COR-L47 (cell line): ENCODE data around the gene NFYC.
A peak's percentile ranks its signal among the peaks of the same experiment; 100 is the strongest.
"Not testable (repeated sequence)": the region's sequence is repeated elsewhere in the genome, so short reads cannot be mapped to it uniquely, and the experiment has no call there.

ENCODE experiments used
- DNase-seq: peaks from one replicate; lab custom pipeline; 2025; lab: John Stamatoyannopoulos, UW

The NFYC gene

DNA sequence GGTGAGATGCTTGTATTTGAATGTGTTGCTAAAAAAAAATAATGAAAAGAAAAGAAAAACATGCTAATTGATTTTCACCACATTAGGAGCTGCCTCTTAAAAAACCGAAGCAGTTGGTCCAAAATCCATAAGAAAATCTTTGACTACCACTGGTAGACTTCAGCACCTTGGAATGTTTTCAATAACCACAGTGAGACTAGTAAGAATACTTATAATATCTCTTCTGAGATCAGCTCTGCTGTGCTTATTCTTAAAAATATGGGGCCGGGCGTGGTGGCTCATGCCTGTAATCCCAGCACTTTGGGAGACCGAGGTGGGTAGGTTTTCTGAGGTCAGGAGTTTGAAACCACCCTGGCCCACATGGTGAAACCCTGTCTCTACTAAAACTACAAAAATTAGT lies 15.1 kb downstream of the NFYC start:
- DNase-seq = no peak

DNA sequence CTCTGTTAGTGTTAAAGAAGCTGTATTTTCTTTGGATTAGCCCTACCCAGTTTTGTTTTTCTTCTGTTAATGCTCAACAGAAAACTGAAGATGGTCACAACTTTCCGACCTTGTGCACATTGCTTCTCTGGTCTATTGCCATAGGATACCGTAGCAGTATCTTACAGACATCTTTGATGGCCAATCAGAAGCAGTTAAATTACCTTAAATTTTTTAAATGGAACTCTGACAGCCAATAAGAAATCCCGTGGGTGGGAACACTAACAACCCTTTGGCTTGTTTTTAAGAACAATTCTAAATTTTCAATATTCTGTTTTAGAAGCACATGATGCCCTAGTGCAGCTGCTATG lies 17.2 kb downstream of the NFYC start:
- peak; percentile 67 for DNase-seq

DNA sequence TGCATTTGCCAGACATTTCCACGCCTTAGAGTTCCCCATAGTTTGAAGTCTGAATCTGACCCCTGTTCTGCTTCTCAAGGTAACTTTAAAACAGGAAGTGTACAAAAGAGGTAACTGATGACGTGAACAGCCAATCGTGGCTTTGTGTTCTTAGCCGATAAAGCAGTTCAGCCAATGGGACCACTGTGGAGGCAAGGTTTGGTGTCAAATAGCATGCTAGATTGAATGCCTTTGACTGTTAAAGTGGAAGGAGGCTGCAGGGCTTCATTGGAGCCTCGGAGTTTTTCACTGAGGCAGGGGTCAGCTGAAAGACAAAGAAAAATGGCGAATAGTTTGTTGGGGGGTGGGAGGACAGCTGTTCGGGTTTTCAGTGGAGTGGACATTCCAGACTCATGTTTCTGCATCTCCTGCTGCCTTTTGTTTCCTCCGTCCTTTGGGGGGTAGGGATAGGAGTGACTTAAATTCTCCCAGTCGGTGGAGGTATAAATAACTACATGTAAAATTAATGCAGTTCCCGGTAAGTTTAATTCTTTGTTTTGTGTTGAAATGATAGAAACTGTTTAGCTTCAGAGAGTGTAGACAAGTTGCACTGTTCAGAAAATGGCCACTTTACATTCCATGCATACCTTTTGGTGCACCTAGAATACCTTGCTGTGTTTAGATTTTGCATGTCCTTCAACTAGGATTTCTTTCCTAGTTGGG lies 17.7 kb downstream of the NFYC start:
- peak; percentile 86 for DNase-seq

DNA sequence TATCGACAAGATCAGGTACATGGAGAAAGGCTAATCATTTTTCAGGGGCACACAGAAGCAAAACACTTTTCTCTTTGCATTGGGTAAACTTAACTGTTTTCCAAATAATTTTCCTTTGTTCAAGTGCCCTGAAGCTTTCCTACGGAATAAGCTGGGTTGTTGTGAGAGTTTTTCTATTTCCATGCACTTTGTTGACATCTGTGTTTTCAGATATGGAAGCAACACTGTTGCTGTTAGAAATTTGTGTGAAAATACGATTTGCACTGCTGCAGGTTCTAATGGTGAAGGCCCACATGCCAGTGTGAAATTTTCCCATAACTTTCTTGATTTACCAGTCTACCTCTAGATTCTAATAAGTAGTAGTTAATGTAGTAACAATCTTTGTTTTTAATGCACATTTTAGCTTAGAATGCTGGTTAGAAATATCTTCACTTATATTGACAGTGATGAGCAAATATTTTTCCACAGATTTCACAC lies 18.3 kb downstream of the NFYC start:
- DNase-seq = no peak

DNA sequence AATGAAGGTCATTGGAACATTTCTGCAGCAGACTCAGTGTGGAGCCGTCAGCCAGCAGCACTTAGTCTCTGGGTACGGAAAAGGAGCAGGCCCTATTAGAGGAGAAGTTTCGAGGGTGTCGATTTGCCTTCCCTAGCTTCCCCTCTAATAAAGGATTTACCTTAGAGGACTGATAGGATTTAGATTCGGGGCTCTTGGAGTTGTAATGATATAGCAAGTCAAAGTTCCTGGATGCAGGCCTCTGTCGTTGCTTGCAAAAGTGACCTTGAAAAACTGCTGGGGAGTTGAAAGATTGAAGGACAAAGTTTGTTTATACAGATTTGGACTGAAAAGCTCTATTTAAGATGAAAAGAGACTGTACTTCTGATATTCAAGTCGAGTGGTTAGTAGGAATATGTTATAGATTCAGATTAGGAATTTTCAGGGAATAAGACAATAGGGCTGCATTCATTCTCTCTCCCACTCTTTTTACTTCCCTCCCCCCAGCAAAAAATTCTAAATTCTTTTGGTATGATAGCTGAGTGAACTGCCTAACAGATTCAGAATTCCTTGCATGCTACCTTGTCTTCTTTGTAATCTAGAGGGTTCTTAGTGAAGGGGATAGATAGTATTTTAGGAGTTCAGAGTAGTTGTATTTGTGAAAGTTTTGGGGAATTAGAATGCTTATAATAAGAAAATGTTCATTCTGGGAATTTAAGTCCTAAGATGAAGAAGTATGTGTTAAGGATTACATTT lies 19.2 kb downstream of the NFYC start:
- no peak for DNase-seq

DNA sequence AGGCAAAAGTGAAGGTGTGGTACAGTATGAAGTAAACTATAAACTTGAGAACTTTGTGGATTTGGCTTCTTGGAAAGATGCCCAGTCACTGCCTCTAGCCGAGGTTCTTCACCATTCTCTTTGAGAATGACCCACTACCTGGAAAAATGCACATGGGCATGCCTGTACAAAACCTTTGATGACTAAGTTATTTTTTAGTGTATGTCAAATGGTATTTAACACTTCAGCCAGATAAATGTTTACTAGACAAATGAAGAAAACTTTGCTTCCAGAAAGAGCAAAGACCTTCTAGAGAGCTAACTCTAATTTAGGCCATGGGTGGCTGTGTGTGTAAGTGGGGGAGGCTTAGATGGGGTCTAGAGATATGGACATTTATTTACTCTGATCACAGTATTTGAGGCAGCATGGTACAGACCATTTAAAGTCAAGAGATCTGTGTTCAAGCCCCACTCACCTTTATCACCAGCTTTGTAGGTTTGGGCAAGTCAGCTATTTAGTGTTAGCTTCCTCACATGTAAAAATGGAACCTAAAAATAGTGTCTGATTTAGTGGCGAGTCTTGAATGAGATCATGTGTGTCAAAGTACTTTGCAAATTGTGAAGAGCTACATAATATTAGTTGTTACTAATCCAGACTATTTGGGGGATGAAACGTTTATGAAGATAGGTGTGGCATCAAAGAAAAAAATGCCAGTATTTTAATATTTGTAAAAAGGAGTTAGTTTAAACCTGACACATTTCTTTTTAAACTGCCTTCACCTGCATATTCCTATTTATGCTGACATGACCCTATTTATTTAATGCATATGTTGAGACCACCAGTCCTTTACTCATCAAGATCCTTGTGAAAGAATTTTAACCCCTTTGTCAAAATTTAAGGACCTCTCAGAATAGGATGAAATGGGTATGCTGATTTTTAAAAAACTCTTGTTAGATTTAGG lies 20.2 kb downstream of the NFYC start:
- DNase-seq = no peak

DNA sequence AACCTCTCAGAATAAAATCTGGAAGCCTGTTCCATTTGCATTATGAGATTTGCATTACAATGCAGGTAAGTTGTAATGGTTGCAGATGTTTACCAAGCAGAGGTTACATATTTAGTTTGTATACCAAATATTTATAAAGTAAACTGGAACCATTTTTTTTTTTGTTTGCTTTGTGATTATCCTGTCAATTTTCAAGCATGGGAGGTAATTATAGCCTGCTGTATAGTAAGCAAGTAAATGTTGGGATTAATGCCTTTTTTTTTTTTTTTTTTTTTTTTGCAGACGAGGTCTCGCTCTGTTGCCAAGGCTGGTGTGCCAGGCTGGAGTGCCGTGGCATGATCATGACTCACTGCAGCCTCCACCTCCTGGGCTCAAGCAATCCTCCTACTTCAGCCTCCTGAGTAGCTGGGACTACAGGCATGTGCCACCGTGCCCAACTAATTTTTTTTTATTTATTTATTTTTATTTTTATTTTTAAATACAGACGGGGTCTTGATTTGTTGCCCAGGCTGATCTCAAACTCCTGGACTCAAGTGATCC lies 21.0 kb downstream of the NFYC start:
- peak; percentile 61 for DNase-seq

DNA sequence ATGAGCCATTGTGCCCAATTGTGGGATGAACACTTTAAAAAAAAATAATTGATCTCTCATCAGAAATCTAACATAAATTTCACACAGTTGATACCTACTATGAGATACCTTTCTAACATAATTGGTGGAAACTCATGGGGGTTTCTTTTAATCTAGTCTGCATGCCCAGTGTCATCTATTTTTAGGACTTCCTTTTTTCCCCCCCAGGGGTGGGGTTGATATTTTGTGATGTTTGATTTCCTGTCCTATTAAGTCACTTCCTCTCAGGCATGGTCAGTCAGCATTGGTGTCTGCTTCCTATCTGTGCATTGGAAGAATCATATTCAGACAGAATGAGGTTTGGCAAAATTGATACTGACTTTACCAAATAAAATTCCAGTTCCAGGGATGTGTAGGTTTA lies 21.5 kb downstream of the NFYC start:
- no peak for DNase-seq

DNA sequence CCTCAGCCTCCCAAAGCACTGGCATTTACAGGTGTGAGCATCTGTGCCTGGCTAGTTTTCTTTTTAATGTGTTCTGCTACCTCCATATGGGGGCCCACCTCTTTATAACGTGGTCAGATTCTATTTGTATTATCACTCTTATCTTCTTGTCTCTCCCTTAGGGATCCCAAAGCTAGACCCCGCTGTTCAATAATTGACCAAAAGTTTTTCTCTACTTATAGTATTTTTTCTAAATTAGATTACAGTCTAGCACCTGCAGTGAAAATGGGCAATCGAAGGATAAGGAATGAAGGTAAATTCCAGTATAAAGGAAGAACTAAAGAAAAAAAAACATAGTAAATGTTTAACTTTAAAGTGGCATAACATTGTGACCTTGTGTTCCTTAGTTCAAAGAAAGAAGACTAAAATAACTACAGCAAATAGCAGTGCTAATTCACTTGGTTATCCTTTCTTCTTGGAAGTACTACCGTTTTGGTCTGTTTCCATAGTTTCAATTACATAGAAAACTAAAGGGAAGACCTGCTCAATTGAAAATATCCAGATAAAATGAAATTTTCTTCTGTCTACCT lies 24.1 kb downstream of the NFYC start:
- no peak for DNase-seq

DNA sequence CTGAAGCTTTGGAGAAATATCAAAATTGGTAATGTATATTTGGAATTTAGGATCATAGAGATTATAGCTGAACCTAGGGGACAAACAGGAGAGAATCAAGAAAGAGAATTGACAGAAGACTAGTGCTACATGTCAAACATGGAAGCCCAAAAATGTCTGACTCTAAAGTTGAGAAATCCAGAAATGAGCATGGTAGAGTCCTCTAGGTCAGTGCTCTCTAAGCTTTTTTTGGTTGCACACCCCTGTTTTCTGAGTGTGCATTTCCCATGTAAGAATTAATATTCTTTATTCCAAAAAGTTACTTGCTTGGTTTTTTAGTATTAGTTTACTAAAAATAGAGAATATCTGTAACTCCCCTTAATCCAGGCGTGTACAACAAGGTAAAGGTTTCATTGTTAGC lies 25.6 kb downstream of the NFYC start:
- no peak for DNase-seq

DNA sequence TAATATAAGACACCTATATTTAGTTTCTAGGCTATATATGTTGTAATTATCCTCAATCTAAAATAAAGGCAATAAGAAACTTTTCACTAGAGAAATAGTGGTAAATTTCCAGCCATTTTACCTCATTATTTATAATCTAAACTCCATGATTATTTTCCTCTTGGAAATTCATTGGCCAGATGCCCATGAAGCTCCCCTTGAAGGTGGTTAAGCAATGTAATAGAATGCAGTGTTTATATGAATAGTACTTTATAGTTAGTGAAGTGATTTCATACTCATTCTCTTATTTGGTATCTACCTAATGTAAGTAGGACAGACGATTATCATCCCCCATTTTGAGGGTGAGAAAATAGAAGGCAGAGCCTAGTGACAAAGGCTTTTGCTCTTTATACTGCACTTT lies 26.5 kb downstream of the NFYC start:
- no peak for DNase-seq

DNA sequence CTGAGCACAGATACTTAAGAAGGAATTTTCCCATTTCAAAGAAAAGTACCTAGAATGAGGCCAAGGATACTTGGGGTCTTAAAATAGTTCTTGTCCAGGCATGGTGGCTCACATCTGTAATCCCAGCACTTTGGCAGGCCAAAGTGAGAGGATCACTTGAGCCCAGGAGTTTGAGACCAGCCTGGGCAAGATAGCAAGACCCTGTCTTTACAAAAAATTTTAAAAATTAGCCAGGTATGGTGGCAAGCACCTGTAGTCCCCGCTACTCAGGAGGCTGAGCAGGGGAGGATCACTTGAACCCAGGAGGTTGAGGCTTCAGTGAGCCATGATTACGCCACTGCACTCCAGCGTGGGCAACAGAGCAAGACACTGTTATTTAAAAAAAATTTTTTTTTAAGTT lies 29.0 kb downstream of the NFYC start:
- DNase-seq = no peak

DNA sequence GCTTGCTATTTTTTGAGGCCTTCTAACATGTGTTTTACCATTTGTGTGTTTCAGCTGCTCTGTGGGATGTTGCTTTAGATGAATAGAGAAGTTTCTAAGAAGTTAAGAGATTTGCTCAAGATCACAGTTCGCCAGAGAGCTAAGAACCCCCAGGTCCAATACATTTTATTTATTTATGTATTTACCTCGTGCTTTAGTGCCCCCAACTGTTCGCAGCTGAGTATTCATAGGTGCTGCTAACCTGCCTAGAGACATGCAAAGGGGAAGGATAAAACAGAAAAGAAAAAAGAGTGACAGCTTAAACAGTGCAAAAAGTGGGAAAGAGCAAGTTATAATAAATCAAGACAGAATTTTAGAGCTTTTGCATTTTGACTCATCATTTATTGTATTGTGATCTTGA lies 31.1 kb downstream of the NFYC start:
- DNase-seq = no peak

DNA sequence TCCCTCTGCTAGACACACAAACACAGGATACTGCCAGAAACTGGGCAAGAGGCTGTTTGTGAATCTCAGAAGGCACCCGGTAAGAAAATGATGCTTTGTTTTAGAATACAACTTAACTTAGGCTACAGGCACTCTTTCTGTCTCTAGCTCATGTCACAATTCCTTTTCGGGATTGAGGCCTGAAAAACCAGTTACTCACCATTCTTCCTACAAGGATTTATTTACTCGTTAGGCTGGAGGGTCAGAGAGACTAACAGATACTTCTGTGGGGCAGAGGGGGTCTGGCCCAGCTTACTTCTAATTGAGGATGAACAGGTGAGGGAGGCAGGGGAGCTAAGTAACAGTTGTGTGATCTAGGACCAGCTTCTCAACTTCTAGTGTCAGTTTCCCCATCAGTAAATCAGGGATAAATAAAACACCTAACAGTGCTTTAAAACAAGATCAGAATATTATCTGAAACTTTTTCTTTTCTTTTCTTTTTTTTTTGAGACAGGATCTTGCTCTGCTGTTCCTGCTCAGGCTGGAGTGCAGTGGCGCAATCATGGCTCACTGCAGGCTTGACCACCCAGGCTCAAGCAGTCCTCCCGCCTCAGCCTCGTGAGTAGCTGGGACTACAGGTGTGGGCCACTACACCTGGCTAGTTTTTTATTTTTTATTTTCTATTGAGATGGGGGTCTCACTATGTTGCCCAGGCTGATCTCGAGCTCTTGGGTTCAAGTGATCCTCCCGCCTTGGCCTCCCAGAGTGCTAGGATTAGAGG lies 31.9 kb downstream of the NFYC start:
- no peak for DNase-seq

DNA sequence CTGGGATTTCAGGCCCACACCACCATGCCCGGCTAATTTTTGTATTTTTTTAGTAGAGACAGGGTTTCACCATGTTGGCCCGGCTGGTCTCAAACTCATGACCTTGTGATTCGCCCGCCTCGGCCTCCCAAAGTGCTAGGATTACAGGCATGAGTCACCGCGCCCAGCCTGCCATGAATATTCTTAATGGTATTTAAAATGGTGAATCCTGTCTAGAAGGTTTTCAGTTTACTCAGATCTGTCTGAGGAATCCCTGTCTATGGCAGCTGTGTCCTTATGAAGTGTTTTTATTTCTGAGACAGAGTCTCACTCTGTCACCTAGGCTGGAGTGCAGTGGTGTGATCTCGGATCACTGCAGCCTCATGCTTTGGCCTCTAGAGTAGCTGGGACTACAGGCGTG lies 36.2 kb downstream of the NFYC start:
- not testable (repeated sequence) for DNase-seq

DNA sequence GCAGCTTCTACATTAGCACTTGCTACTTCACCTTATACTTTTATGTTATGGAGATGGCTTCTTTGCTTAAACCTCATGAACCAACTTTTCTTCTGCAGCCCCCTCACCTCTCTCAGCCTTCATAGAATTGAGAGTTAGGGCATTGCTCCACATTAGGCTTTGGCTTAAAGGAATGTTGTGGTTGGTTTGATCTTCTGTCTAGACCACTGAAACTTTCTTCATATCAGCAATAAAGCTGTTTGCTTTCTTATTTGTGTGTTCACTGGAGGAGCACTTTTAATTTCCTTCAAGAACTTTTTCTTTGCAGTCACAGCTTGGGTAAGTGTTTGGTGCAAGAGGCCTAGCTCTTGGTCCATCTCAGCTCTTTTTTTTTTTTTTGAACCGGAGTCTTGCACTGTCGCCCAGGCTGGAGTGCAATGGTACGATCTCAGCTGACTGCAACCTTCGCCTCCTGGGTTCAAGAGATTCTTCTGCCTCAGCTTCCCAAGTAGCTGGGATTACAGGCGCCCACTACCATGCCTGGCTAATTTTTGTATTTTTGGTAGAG lies 37.9 kb downstream of the NFYC start:
- DNase-seq = not testable (repeated sequence)

DNA sequence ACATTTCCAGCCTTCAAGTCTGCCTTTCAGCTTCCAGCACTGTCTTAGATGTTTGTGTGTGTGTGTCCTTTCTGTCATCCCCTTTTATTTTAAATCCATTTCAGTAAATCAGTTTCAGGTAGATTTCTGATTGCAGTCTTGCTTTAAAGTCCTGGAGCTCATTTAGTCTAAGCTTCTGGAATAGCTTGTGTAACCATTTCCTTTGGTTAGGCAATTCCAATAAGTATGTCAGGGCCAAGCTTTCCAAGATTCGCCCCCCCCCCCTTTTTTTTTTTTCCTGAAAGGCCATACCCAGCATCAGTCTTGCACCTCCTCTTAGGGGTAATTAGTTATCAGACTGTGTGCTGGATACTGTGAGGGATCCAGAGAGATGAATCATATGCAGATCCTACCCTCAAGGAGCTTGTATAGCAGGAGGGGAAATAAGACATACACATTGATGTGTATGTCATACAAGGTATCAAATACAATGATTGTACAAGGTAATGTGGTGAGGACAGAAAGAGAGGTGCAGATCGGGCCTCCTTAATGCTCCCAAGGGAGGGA lies 41.3 kb downstream of the NFYC start:
- no peak for DNase-seq

DNA sequence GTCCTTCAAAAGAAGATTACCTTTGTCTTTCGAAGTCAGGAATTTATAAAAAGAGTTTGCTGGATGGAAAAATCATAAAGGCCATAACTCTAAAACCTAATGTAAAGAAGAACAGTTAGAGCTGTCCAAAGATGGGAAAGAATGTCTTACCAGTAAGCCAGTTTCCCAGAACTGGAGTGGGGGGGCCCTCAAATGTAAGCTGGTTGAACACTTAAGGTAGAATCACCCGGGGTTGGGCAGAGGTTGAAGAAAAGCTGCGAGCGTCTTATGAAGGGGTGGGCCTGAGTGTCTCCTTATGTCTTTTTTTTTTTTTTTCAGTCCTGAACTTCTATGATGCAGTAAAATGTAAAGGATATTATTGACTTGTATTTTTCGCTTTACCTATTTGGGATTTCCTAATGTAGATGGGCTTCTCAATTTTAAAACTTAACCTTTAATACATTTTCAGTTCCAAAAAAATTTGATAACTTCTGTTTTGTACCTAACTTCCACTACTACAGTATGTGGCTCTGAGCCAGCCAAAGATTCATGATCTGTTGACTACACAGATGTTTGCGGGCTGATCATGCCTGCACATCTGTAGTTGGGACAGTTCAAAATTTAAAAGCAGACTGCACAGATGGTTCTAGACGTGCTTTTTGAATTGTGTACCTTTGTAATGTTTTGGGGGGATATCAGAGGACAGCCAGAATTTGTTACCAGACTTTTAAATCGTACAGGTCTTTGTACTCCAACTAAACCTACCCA lies 43.6 kb downstream of the NFYC start:
- no peak for DNase-seq

DNA sequence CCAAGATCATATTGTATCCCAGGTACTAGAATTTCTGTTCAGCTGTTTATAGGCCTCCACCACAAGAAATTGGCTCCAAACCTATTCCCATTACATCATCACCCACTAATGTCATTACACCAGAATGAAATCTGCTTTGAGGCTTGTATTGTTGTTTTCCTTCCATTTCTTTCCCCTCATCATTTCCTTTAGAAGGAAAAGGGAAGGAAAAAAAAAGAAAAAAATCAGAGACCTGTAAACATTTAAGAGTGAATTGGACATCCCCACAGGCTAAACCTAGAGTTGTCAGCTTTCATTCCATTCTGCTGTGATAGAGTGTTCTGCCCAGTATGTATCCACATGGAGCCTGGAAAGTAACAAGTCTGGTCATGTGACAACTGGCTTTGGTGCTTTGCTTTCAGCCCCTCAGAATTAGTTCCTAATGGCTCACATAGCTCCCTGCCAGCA lies 44.6 kb downstream of the NFYC start:
- no peak for DNase-seq

DNA sequence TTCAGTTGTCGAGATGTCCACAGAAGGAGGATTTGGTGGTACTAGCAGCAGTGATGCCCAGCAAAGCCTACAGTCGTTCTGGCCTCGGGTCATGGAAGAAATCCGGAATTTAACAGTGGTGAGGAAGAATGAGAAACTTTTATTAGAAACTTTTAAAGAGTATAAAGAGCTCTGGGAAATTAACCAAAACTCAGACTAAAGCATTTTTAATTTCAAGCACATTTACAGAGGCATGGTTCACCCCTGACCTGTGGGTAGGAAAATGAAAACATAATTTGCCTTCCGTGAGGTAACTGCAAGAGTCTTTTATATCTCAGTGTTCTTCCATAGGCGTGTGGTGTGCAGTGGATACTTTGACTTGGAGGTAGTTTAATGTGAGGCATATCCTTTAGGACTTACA lies 47.3 kb downstream of the NFYC start:
- DNase-seq = no peak
